OCI-LY3 (cell line): Measurements from ENCODE around the gene INSIG1.

Source experiments
- H2AFZ ChIP-seq: fragments of 200-600, 300-600 bp; shearing (Covaris generic); 2 replicates; pipeline ENCODE4 v1.6.0; 2014; ENCODE audit warnings: antibody characterized with exemption, low read depth, low read length
- H3K27ac ChIP-seq: fragments of 200-600, 300-600 bp; sonication (generic); 2 replicates; pipeline ENCODE4 v1.5.1; 2014; ENCODE audit warnings: mild to moderate bottlenecking, low read length, moderate library complexity, mixed read lengths
- H3K27me3 ChIP-seq: fragments of 200-600, 300-600 bp; sonication (generic); 2 replicates; pipeline ENCODE4 v1.6.1; 2014; ENCODE audit warnings: low read depth, low read length, mixed read lengths
- H3K36me3 ChIP-seq: fragments of 200-600, 300-600 bp; sonication (generic); replicated peaks from 2 replicates; pipeline ENCODE3; 2014; ENCODE audit warnings: low read depth, low read length, mixed read lengths
- H3K4me1 ChIP-seq: fragments of 300-600, 200-600 bp; sonication (generic); 2 replicates; pipeline ENCODE4 v1.6.1; 2014; ENCODE audit warnings: low read length, mixed read lengths
- H3K4me2 ChIP-seq: fragments of 200-600, 300-600 bp; sonication (generic); 2 replicates; pipeline ENCODE4 v1.6.1; 2014; ENCODE audit warnings: low read length, mixed read lengths
- H3K4me3 ChIP-seq: fragments of 300-600, 200-600 bp; sonication (generic); 2 replicates; pipeline ENCODE4 v1.5.1; 2014; ENCODE audit warnings: antibody characterized with exemption, mild to moderate bottlenecking, low read length, moderate library complexity
- H3K79me2 ChIP-seq: fragments of 300-600, 200-600 bp; shearing (Covaris generic); 2 replicates; pipeline ENCODE4 v1.6.1; 2014; ENCODE audit warnings: mild to moderate bottlenecking, low read length, mixed read lengths
- H3K9ac ChIP-seq: fragments of 300-600, 200-600 bp; shearing (Covaris generic); 2 replicates; pipeline ENCODE4 v1.6.0; 2014; ENCODE audit warnings: mild to moderate bottlenecking, low read length, moderate library complexity
- H3K9me3 ChIP-seq: fragments of 200-600, 300-600 bp; shearing (Covaris generic); 2 replicates; pipeline ENCODE4 v1.6.1; 2014; ENCODE audit warnings: low read length, mixed read lengths; ENCODE audit not compliant: insufficient read depth
- H4K20me1 ChIP-seq: fragments of 200-600, 300-600 bp; sonication (generic); 2 replicates; pipeline ENCODE4 v1.6.1; 2016; ENCODE audit warnings: low read length, mixed read lengths; ENCODE audit not compliant: insufficient read depth
- CTCF ChIP-seq: fragments of 200-600, 300-600 bp; sonication (generic); IDR thresholded peaks from 2 replicates; pipeline ENCODE4 v1.5.1; 2014; ENCODE audit warnings: antibody characterized with exemption, low read length, low read depth
- EZH2phosphoT487 ChIP-seq: fragments of 200-600 bp; shearing (Covaris generic); IDR thresholded peaks from 2 replicates; pipeline ENCODE4 v1.6.1; 2018; ENCODE audit warnings: antibody characterized with exemption, mixed run types, low read depth

INSIG1 gene

GRCh38 chr7:155343661-155344121 lies 46.0 kb downstream of the INSIG1 start:
- H4K20me1 ChIP-seq: no peaks in the 10 kb centered on the region
- H2AFZ ChIP-seq: no peak overlapping the region
- H3K4me3 ChIP-seq: peak overlapping the region; percentile 10; the same call in 1 of the 2 replicates
- peak overlapping the region; percentile 70; the same call in 1 of the 2 replicates for H3K9ac ChIP-seq
- TF ChIP-seq EZH2phosphoT487 (no peak), CTCF (no peak)
- peaks cover 51% of the 10 kb centered on the region for H3K4me1 ChIP-seq
- H3K4me2 ChIP-seq: peak overlapping the region; percentile 18
- peaks cover 13% of the 10 kb centered on the region for H3K9me3 ChIP-seq
- H3K27me3 ChIP-seq: no peaks in the 10 kb centered on the region
- peak overlapping the region; percentile 93 for H3K27ac ChIP-seq
- H3K79me2 ChIP-seq: peaks cover 11% of the 10 kb centered on the region
- peaks cover 44% of the 10 kb centered on the region for H3K36me3 ChIP-seq

GRCh38 chr7:155344270-155344617 lies 46.6 kb downstream of the INSIG1 start:
- H3K4me3 ChIP-seq: no peak overlapping the region; the same call in 1 of the 2 replicates
- H3K9ac ChIP-seq: peak overlapping the region; percentile 70; the same call in 1 of the 2 replicates
- H3K79me2 ChIP-seq: peaks cover 11% of the 10 kb centered on the region
- peak overlapping the region; percentile 10 for H3K4me2 ChIP-seq
- peaks cover 39% of the 10 kb centered on the region for H3K36me3 ChIP-seq
- peaks cover 46% of the 10 kb centered on the region for H3K4me1 ChIP-seq
- H3K27me3 ChIP-seq: no peaks in the 10 kb centered on the region
- H3K27ac ChIP-seq: peak overlapping the region; percentile 93
- H4K20me1 ChIP-seq: no peaks in the 10 kb centered on the region
- TF ChIP-seq CTCF (no peak), EZH2phosphoT487 (no peak)
- peaks cover 13% of the 10 kb centered on the region for H3K9me3 ChIP-seq
- no peak overlapping the region for H2AFZ ChIP-seq

GRCh38 chr7:155344618-155345433 lies 47.1 kb downstream of the INSIG1 start:
- Histone ChIP-seq H4K20me1 (no peaks in the 10 kb centered on the region), H3K9me3 (peaks cover 13% of the 10 kb centered on the region), H3K36me3 (peaks cover 37% of the 10 kb centered on the region), H3K4me3 (peak overlapping the region; percentile 68), H3K27me3 (no peaks in the 10 kb centered on the region), H3K9ac (peak overlapping the region; percentile 79), H3K4me2 (peak overlapping the region; percentile 81), H3K4me1 (peaks cover 40% of the 10 kb centered on the region), H3K27ac (peak overlapping the region; percentile 93), H2AFZ (0 out of 2 replicates have a peak overlapping the region, but pooled peaks have one; percentile 24), H3K79me2 (peaks cover 11% of the 10 kb centered on the region)
- TF ChIP-seq EZH2phosphoT487 (no peak; the same call in 1 of the 2 replicates), CTCF (peak; percentile 79)

- peak overlapping the region; percentile 81 for H3K4me2 ChIP-seq
- no peak overlapping the region for H2AFZ ChIP-seq
- H3K36me3 ChIP-seq: peaks cover 32% of the 10 kb centered on the region
- H3K9ac ChIP-seq: peak overlapping the region; percentile 79
- H3K9me3 ChIP-seq: peaks cover 13% of the 10 kb centered on the region
- peak overlapping the region; percentile 68 for H3K4me3 ChIP-seq
- no peaks in the 10 kb centered on the region for H3K27me3 ChIP-seq
- no peaks in the 10 kb centered on the region for H4K20me1 ChIP-seq
- TF ChIP-seq CTCF (no peak), EZH2phosphoT487 (no peak)
- H3K79me2 ChIP-seq: peaks cover 11% of the 10 kb centered on the region
- peaks cover 39% of the 10 kb centered on the region for H3K4me1 ChIP-seq
- peak overlapping the region; percentile 93 for H3K27ac ChIP-seq
These were observed 47.8 kb downstream of the INSIG1 start for GRCh38 chr7:155345490-155345889.
